ENCODE results near the gene USP12.
"Not testable (repeated sequence)": the region's sequence is repeated elsewhere in the genome, so short reads cannot be mapped to it uniquely, and the experiment has no call there.

Gene USP12

DNA sequence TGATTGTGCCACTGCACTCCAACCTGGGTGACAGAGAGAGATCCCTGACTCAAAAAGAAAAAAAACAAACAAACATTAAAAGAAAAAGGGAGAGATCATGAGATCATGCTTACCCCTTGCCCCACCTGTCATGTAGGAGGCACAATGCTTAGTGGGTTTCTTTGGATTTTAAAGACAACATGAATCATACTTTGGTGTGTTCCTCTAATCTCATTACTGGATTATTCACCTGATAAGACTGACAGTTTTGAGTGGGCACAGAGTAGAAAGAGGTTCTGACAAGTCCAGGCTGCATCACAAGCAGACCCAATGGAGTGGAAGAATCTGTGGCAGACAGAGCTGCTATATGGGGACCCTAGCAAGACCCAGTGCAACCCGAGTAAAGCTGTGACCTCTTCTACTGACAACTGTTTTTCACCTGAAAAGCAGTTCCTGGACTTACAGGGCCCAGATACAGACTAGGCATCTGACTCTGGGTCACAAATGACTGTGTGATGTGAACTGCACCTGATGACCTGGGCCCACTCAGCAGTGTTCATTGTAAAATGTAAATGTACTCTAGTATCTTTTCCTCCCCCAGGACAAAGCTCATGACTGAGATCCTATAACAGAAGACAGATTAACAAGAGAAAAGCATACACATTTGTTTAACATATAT lies 28.9 kb upstream of the USP12 start:
- WGBS, 2 experiments (ENCODE audit: insufficient coverage in 2 of 2) = 63 to 89% methylated on average over 1 of the region's 1 CpG
- no peak overlapping the region for H3K27ac ChIP-seq (ENCODE audit: low read depth, low read length, severe bottlenecking)
- peaks cover 7% of the 10 kb centered on the region for H3K4me1 ChIP-seq (ENCODE audit: control insufficient read depth, insufficient read depth, low read length, poor library complexity, severe bottlenecking)
- no peak overlapping the region for H3K4me3 ChIP-seq (ENCODE audit: extremely low read depth, insufficient read depth, low read length, poor library complexity, severe bottlenecking)
- H3K36me3 ChIP-seq (ENCODE audit: control insufficient read depth, insufficient read depth, low read length) = no peaks in the 10 kb centered on the region
- peaks cover 7% of the 10 kb centered on the region for H3K9me3 ChIP-seq (ENCODE audit: control insufficient read depth, low read length)

DNA sequence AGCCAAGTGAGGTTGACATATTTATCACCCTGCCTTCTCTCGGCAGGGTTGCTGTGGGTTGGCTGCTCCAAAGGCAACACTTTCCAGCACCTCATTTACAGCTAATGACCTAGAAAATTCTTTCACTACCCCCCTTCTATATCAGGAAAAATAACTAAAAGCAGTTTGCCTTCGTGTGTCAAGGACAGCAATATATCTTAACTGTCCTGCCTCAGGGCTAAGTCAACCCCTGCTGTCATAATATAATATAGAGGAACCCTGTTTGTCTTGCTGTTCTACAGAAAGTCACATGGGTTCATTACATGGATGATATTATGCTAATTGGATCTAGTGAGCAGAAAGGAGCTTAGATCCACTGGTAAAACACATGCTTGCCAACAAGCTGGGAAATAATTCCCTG lies 28.1 kb upstream of the USP12 start:
- no peaks in the 10 kb centered on the region for H3K36me3 ChIP-seq (ENCODE audit: control insufficient read depth, insufficient read depth, low read length)
- no peak overlapping the region for H3K27ac ChIP-seq (ENCODE audit: low read depth, low read length, severe bottlenecking)
- H3K9me3 ChIP-seq (ENCODE audit: control insufficient read depth, low read length) = peaks cover 7% of the 10 kb centered on the region
- H3K4me3 ChIP-seq (ENCODE audit: extremely low read depth, insufficient read depth, low read length, poor library complexity, severe bottlenecking) = no peak overlapping the region
- peaks cover 15% of the 10 kb centered on the region for H3K4me1 ChIP-seq (ENCODE audit: control insufficient read depth, insufficient read depth, low read length, poor library complexity, severe bottlenecking)
- WGBS, 2 experiments (ENCODE audit: insufficient coverage in 2 of 2) = 64 to 75% methylated on average over 1 of the region's 2 CpGs

DNA sequence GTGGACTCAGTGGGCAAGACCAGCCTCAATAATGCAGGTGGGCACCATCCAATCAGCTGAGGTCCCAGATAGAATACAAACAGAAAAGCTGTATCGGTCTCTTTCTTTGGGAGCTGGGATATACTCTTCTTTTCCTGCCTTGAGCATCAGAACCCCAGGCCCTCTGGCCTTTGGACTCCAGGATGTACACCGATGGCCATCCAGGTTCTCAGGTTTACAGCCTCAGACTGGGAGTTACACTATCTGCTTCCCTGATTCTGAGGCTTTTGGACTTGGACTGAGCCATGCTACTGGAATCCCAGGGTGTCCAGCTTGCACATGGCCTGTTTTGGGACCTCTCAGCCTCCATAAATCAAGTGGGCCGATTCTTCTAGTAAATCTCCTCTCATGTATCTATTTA lies 27.6 kb upstream of the USP12 start:
- Histone ChIP-seq H3K4me3 (ENCODE audit: extremely low read depth, insufficient read depth, low read length, poor library complexity, severe bottlenecking) (no peak overlapping the region), H3K9me3 (ENCODE audit: control insufficient read depth, low read length) (peaks cover 7% of the 10 kb centered on the region), H3K27ac (ENCODE audit: low read depth, low read length, severe bottlenecking) (no peak overlapping the region), H3K36me3 (ENCODE audit: control insufficient read depth, insufficient read depth, low read length) (no peaks in the 10 kb centered on the region), H3K4me1 (ENCODE audit: control insufficient read depth, insufficient read depth, low read length, poor library complexity, severe bottlenecking) (peaks cover 19% of the 10 kb centered on the region)
- WGBS, 2 experiments (ENCODE audit: insufficient coverage in 2 of 2) = 100% methylated on average over 2 of the region's 3 CpGs

DNA sequence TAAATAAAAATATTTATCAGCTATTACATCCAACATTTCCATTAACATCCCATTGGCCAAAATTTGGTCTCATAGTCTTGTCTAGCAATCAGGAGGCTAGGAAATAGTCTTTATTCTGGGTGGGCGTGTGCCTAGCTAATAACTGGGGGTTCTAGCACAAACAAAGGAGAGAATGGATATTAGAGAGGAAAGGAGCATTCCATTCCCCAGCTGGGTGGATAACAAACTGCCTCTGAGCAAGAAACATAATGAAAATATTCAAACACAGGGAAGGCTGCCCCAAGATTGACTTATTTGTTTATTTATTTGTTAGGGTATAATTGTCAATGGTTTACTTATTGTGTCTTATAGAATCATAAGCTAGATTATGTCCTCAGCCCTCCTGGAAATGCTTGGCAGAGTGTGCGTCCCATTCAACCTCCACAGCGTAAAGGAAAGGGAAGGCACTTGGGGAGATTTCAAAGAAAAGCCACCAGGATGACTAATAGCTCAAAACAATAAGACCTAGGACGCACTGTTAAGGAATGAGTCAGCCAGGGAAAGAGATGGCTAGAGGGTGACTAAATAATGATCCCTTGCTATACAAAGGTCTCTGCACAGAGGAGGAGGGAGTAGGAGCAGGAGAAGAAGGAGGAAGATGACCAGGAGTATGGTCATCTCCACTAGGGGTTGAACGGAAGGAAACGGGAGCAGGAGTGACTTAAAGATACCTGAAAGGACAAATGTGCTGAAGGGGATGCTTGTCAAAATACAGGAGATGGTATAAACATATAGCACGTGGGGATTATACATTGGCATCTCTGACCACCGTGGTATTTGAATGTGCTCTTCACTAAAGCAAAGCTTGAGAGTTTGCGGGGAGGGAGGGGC lies 23.5 kb upstream of the USP12 start:
- WGBS, 2 experiments (ENCODE audit: insufficient coverage in 2 of 2) = 54 to 60% methylated on average over 5 to 6 of the region's 9 CpGs
- Histone ChIP-seq H3K27ac (ENCODE audit: low read depth, low read length, severe bottlenecking) (peak overlapping the region; percentile 90), H3K4me1 (ENCODE audit: control insufficient read depth, insufficient read depth, low read length, poor library complexity, severe bottlenecking) (peaks cover 19% of the 10 kb centered on the region), H3K4me3 (ENCODE audit: extremely low read depth, insufficient read depth, low read length, poor library complexity, severe bottlenecking) (no peak overlapping the region), H3K9me3 (ENCODE audit: control insufficient read depth, low read length) (peaks cover 7% of the 10 kb centered on the region), H3K36me3 (ENCODE audit: control insufficient read depth, insufficient read depth, low read length) (no peaks in the 10 kb centered on the region)

GRCh38 chr13:27194209-27194608 lies 22.6 kb upstream of the USP12 start:
- 80 to 100% methylated on average over 1 to 2 of the region's 3 CpGs for WGBS, 2 experiments (ENCODE audit: insufficient coverage in 2 of 2)
- H3K27ac ChIP-seq (ENCODE audit: low read depth, low read length, severe bottlenecking) = peak overlapping the region; percentile 29
- H3K36me3 ChIP-seq (ENCODE audit: control insufficient read depth, insufficient read depth, low read length) = no peaks in the 10 kb centered on the region
- H3K4me3 ChIP-seq (ENCODE audit: extremely low read depth, insufficient read depth, low read length, poor library complexity, severe bottlenecking) = no peak overlapping the region
- peaks cover 7% of the 10 kb centered on the region for H3K9me3 ChIP-seq (ENCODE audit: control insufficient read depth, low read length)
- H3K4me1 ChIP-seq (ENCODE audit: control insufficient read depth, insufficient read depth, low read length, poor library complexity, severe bottlenecking) = peaks cover 19% of the 10 kb centered on the region

GRCh38 chr13:27193496-27193895 lies 21.9 kb upstream of the USP12 start:
- H3K27ac ChIP-seq (ENCODE audit: low read depth, low read length, severe bottlenecking) = no peak overlapping the region
- 71 to 90% methylated on average over 1 to 8 of the region's 10 CpGs for WGBS, 2 experiments (ENCODE audit: insufficient coverage in 2 of 2)

GRCh38 chr13:27192973-27193372 lies 21.4 kb upstream of the USP12 start:
- no peaks in the 10 kb centered on the region for H3K36me3 ChIP-seq (ENCODE audit: control insufficient read depth, insufficient read depth, low read length)
- 100% methylated on average over 1 of the region's 1 CpG; no CpG with 5 or more reads in 1 of the 2 experiments for WGBS, 2 experiments (ENCODE audit: insufficient coverage in 2 of 2)
- H3K27ac ChIP-seq (ENCODE audit: low read depth, low read length, severe bottlenecking) = no peak overlapping the region
- H3K9me3 ChIP-seq (ENCODE audit: control insufficient read depth, low read length) = peaks cover 7% of the 10 kb centered on the region
- no peak overlapping the region for H3K4me3 ChIP-seq (ENCODE audit: extremely low read depth, insufficient read depth, low read length, poor library complexity, severe bottlenecking)
- peaks cover 19% of the 10 kb centered on the region for H3K4me1 ChIP-seq (ENCODE audit: control insufficient read depth, insufficient read depth, low read length, poor library complexity, severe bottlenecking)

More at GRCh38 chr13:27193496-27193895, 21.9 kb upstream of the USP12 start:
- H3K9me3 ChIP-seq (ENCODE audit: control insufficient read depth, low read length) = peaks cover 7% of the 10 kb centered on the region
- no peaks in the 10 kb centered on the region for H3K36me3 ChIP-seq (ENCODE audit: control insufficient read depth, insufficient read depth, low read length)
- H3K4me3 ChIP-seq (ENCODE audit: extremely low read depth, insufficient read depth, low read length, poor library complexity, severe bottlenecking) = no peak overlapping the region
- peaks cover 19% of the 10 kb centered on the region for H3K4me1 ChIP-seq (ENCODE audit: control insufficient read depth, insufficient read depth, low read length, poor library complexity, severe bottlenecking)

DNA sequence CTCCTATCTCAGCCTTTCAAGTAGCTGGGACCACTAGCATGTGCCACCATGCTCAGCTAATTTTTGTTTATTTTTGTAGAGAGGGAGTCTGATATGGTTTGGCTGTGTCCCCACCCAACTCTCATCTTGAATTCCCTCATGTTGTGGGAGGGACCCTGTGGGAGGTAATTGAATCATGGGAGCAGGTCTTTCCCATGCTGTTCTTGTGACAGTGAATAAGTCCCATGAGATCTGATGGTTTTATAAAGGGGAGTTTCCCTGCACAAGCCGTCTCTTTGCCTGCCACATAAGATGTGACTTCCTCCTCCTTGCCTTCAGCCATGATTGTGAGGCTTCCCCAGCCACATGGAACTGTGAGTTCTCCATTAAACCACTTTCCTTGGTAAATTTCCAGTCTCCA lies 20.8 kb upstream of the USP12 start:
- H3K36me3 ChIP-seq (ENCODE audit: control insufficient read depth, insufficient read depth, low read length); H3K9me3 ChIP-seq (ENCODE audit: control insufficient read depth, low read length); H3K27ac ChIP-seq (ENCODE audit: low read depth, low read length, severe bottlenecking); H3K4me3 ChIP-seq (ENCODE audit: extremely low read depth, insufficient read depth, low read length, poor library complexity, severe bottlenecking): not testable (repeated sequence)
- H3K4me1 ChIP-seq (ENCODE audit: control insufficient read depth, insufficient read depth, low read length, poor library complexity, severe bottlenecking) = peaks cover 19% of the 10 kb centered on the region
- 86 to 100% methylated on average over 1 of the region's 1 CpG for WGBS, 2 experiments (ENCODE audit: insufficient coverage in 2 of 2)

- Histone ChIP-seq H3K4me1 (ENCODE audit: control insufficient read depth, insufficient read depth, low read length, poor library complexity, severe bottlenecking) (no peaks in the 10 kb centered on the region), H3K4me3 (ENCODE audit: extremely low read depth, insufficient read depth, low read length, poor library complexity, severe bottlenecking) (no peak overlapping the region), H3K27ac (ENCODE audit: low read depth, low read length, severe bottlenecking) (no peak overlapping the region), H3K9me3 (ENCODE audit: control insufficient read depth, low read length) (no peaks in the 10 kb centered on the region), H3K36me3 (ENCODE audit: control insufficient read depth, insufficient read depth, low read length) (no peaks in the 10 kb centered on the region)
Measured at GRCh38 chr13:27189192-27189591, 17.6 kb upstream of the USP12 start.

DNA sequence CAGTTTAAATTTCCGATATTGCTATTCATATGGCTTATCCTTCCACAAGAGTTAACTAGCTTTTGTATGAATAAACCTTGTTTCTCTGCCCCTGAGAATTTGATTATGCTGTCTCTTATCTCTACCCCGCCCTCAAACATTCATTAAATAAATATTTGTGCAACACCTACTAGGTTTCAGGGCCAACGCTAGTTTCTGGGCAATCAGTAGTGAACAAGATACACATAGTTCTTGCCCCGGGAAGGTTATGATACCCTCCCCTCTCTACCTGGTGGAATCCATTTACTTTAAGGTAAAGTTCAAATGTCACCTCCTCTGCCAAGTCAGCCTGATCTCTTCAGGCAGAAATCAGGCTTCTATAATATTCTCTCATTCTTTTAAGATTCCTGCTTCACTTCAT lies 16.6 kb upstream of the USP12 start:
- H3K27ac ChIP-seq (ENCODE audit: low read depth, low read length, severe bottlenecking) = no peak overlapping the region
- no peaks in the 10 kb centered on the region for H3K9me3 ChIP-seq (ENCODE audit: control insufficient read depth, low read length)
- 89 to 92% methylated on average over 2 to 4 of the region's 4 CpGs for WGBS, 2 experiments (ENCODE audit: insufficient coverage in 2 of 2)
- H3K4me1 ChIP-seq (ENCODE audit: control insufficient read depth, insufficient read depth, low read length, poor library complexity, severe bottlenecking) = peaks cover 6% of the 10 kb centered on the region
- H3K36me3 ChIP-seq (ENCODE audit: control insufficient read depth, insufficient read depth, low read length) = no peaks in the 10 kb centered on the region
- H3K4me3 ChIP-seq (ENCODE audit: extremely low read depth, insufficient read depth, low read length, poor library complexity, severe bottlenecking) = no peak overlapping the region

DNA sequence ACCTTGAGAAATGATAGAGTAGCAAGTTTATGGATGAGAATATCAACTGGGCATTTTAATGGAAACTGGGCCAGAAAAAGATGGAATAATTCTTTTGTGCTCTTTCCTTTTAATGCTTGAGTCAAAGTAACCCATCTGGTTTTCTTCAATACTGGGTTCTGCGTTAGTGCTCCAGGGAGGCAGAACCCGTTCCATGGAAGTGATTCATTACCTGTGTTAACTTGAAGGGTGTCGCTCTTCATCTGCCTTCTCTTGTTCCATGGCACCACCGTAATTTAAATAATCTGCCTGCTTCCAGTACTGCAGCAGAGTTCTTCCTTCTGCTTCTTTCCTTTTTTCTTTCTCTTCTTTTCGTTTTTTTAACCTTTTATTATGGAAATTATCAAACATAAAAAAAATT lies 14.7 kb upstream of the USP12 start:
- no peaks in the 10 kb centered on the region for H3K36me3 ChIP-seq (ENCODE audit: control insufficient read depth, insufficient read depth, low read length)
- H3K4me3 ChIP-seq (ENCODE audit: extremely low read depth, insufficient read depth, low read length, poor library complexity, severe bottlenecking) = no peak overlapping the region
- peaks cover 14% of the 10 kb centered on the region for H3K4me1 ChIP-seq (ENCODE audit: control insufficient read depth, insufficient read depth, low read length, poor library complexity, severe bottlenecking)
- no peaks in the 10 kb centered on the region for H3K9me3 ChIP-seq (ENCODE audit: control insufficient read depth, low read length)
- WGBS, 2 experiments (ENCODE audit: insufficient coverage in 2 of 2) = 78 to 89% methylated on average over 3 of the region's 5 CpGs
- no peak overlapping the region for H3K27ac ChIP-seq (ENCODE audit: low read depth, low read length, severe bottlenecking)

Measured in mesodermal cell (in vitro differentiated cells).